Transverse colon (tissue), 4 donors: ENCODE results near the gene COX6A2.
A peak's percentile ranks its signal among the peaks of the same experiment; 100 is the strongest.

ENCODE experiments used
- CTCF ChIP-seq, 5 experiments: fragments of 200-600 bp in 3 of 5; fragments of 450-650 bp in 2 of 5; sonication (generic) in 3 of 5; IDR thresholded peaks; 1 replicate in 2 of 5; 2 replicates in 3 of 5; pipeline ENCODE4 v1.5.1; 2016 to 2017; ENCODE audit warnings: antibody characterized with exemption in 5 of 5, inconsistent platforms in 3 of 5, mild to moderate bottlenecking in 2 of 5, moderate library complexity in 1 of 5
- POLR2A ChIP-seq: fragments of 450-650 bp; IDR thresholded peaks from one replicate; pipeline ENCODE4 v1.6.1; 2016; ENCODE audit warnings: antibody characterized with exemption, mild to moderate bottlenecking, moderate library complexity
- POLR2AphosphoS5 ChIP-seq, 3 donors: sonication (generic); formaldehyde crosslinking; IDR thresholded peaks; one replicate each; pipeline ENCODE4 v1.6.1; 2016; ENCODE audit warnings: antibody characterized with exemption in 3 of 3

GRCh38 chr16:31471875-31472708 lies 43.9 kb upstream of the COX6A2 start, which contains the start of gene TGFB1I1:
- TF ChIP-seq CTCF (IDR thresholded peaks at IDR 0.05) (no peak), POLR2A (no peak), POLR2AphosphoS5 (IDR thresholded peaks at IDR 0.05) (peak in 2 of 3 donors; percentile 25 to 37)
